HG03196 (cell line): Measurements from ENCODE around the gene GUCY2D.

Source experiments
- ATAC-seq: cut with Tn5 transposase; IDR thresholded peaks from one replicate; pipeline ENCODE4 v1.9.1; 2021; ENCODE audit not compliant: unreplicated experiment

Gene GUCY2D

GRCh38 chr17:7989781-7990655, 12.4 kb upstream of the GUCY2D start:
- peak; percentile 78 for ATAC-seq

GRCh38 chr17:7992516-7992915, 9.9 kb upstream of the GUCY2D start:
- ATAC-seq, result no peak

DNA sequence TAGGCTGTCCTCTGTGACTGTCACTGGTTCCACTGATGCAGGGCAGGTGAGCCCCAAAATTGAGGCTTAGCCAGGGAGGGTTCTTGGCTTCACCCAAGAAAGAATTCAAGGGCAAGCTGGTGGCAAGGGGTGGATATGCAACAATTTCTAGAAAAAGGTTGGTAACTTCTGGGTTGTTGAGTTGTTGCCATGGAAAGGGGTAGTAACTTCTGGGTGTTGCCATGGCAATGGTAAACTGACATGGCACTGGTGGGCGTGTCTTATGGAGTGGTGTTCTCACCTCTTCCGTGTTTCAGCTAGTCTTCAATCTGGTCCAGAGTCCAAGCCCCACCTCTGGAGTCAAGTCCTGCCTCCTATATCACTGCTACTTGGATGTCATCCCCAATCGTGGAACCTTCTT, 9.5 kb upstream of the GUCY2D start:
- ATAC-seq, result no peak

- ATAC-seq, result no peak
Observed at GRCh38 chr17:7993972-7994589, 8.3 kb upstream of the GUCY2D start.

DNA sequence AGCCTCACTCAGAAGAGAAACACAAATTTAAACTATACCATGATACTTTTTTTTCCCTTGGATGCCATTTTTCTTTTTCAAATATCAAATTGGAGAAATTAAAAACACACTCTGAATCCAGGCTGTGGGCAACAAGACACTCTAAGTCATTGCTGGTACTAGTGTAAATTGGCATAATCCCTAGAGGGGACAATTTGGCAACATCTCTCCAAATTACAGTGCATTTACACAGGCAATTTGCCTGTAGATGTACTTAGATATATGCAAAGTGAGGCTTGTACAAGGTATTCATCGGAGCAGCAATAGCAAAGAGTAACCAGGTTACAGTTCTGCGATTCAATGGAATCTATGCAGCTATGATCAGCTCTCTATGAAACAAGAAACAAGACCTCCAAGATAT, 6.7 kb upstream of the GUCY2D start:
- no peak for ATAC-seq

- ATAC-seq, result no peak
Observed at GRCh38 chr17:7997186-7997585, 5.2 kb upstream of the GUCY2D start.

- ATAC-seq, result no peak
Observed at GRCh38 chr17:8002721-8003593, 542 bp downstream of the GUCY2D start.

- no peak for ATAC-seq
Observed at GRCh38 chr17:8003594-8004181, 1.3 kb downstream of the GUCY2D start.

DNA sequence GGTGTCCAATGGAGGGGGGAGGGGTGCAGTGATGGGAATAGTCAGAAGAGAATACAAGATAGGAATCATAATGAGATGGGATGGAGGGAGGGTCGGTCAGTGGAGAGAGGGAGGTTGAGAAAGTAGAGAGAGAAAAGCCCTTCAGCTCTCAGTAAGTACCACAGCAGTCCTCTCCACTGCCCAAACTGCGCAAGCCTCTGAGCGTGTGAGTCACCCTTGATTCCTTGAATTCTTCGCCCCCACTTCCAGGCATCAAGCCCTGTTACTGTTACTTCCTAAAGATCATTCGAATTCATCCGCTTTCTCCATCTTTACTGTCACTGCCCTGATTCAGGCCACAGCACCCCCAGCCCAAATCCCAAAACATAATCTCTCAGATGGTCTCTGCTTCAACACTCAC, 2.5 kb downstream of the GUCY2D start:
- ATAC-seq, result no peak

DNA sequence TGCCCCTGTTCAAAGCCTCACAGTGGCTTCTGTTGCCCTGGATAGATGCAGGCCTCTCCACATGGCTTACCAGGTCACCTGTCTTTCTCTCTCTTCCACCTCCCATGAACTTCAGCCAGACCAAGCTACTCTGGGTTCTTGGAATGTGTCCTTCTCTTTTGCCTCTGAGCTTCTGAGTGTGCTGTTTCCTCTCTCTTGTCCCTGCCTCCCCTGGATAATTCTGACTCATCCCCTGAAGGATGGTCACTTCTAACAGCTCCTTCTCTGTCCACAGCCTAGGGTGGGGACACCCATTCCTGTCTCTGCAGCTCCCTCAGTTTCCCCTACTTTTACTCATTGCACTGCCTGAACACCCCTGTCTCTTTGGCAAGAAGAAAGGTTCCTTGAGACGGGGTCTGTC, 2.9 kb downstream of the GUCY2D start:
- ATAC-seq, result no peak

- ATAC-seq, result no peak
Observed at GRCh38 chr17:8005967-8006730, 3.7 kb downstream of the GUCY2D start.

- ATAC-seq, result no peak
Observed at GRCh38 chr17:8006836-8007680, 4.6 kb downstream of the GUCY2D start.

GRCh38 chr17:8007836-8008235, 5.4 kb downstream of the GUCY2D start:
- ATAC-seq, result no peak

GRCh38 chr17:8012045-8012580, 9.7 kb downstream of the GUCY2D start:
- no peak for ATAC-seq

GRCh38 chr17:8012996-8013640, 10.7 kb downstream of the GUCY2D start:
- ATAC-seq, result no peak

GRCh38 chr17:8013731-8014557, 11.5 kb downstream of the GUCY2D start:
- ATAC-seq, result no peak

DNA sequence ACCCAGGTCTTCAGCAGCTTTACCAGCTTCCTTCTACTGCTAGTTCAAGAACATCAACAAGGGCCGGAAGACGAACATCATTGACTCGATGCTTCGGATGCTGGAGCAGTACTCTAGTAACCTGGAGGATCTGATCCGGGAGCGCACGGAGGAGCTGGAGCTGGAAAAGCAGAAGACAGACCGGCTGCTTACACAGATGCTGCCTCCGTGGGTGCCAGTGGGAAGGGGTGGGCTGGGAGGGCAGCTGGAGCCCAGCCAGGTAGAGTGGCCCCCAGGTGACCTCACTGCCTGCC, 12.1 kb downstream of the GUCY2D start:
- no peak for ATAC-seq
